Transverse colon (tissue), 4 donors: ENCODE measurements around the gene ADGRA3.

ENCODE experiments used
- POLR2A ChIP-seq: fragments of 450-650 bp; IDR thresholded peaks from one replicate; pipeline ENCODE4 v1.6.1; 2016; ENCODE audit warnings: antibody characterized with exemption, mild to moderate bottlenecking, moderate library complexity
- POLR2AphosphoS5 ChIP-seq, 3 donors: sonication (generic); formaldehyde crosslinking; IDR thresholded peaks; one replicate each; pipeline ENCODE4 v1.6.1; 2016; ENCODE audit warnings: antibody characterized with exemption in 3 of 3
- TF ChIP-seq, protein P1 (sequence below), 5 experiments: fragments of 200-600 bp in 3 of 5; fragments of 450-650 bp in 2 of 5; sonication (generic) in 3 of 5; IDR thresholded peaks; 1 replicate in 2 of 5; 2 replicates in 3 of 5; pipeline ENCODE4 v1.5.1; 2016 to 2017; ENCODE audit warnings: antibody characterized with exemption in 5 of 5, inconsistent platforms in 3 of 5, mild to moderate bottlenecking in 2 of 5, moderate library complexity in 1 of 5

DNA sequence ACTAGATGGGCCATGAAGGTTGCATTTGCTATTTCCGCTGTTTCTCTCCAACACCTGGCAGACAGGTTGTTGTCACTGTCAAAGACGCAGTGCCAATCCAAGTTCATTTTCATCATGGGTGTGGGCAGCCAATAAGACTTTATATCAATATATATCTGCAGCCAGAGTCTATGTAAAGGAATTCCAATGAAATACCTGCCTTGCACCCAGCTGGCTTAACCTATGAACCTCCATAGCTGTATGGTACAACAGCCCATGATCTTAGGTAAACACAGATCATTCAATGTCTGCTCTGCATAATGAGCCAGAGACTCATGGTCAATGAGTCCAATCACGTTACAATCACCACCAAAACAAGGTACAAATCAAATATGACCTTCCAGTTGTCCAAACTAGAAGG, 37.7 kb upstream of the ADGRA3 start:
- TF ChIP-seq, protein P1, sequence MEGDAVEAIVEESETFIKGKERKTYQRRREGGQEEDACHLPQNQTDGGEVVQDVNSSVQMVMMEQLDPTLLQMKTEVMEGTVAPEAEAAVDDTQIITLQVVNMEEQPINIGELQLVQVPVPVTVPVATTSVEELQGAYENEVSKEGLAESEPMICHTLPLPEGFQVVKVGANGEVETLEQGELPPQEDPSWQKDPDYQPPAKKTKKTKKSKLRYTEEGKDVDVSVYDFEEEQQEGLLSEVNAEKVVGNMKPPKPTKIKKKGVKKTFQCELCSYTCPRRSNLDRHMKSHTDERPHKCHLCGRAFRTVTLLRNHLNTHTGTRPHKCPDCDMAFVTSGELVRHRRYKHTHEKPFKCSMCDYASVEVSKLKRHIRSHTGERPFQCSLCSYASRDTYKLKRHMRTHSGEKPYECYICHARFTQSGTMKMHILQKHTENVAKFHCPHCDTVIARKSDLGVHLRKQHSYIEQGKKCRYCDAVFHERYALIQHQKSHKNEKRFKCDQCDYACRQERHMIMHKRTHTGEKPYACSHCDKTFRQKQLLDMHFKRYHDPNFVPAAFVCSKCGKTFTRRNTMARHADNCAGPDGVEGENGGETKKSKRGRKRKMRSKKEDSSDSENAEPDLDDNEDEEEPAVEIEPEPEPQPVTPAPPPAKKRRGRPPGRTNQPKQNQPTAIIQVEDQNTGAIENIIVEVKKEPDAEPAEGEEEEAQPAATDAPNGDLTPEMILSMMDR (IDR thresholded peaks at IDR 0.05): no peak
- TF ChIP-seq POLR2A: no peak
- no peak for TF ChIP-seq POLR2AphosphoS5 (IDR thresholded peaks at IDR 0.05)
